CD4-positive, alpha-beta memory T cell (primary cell): Measurements from ENCODE around the gene SRCIN1. TPM values are rescaled to one million over a fixed set of nuclear protein-coding genes. Genes with fewer than 3 reads are reported as not detected.

ENCODE experiments used
- CTCF ChIA-PET: fragments of 350-600 bp; sonication (Branson Sonifier 250); formaldehyde crosslinking; loops from one replicate; lab custom pipeline; 2021; ENCODE audit warnings: inconsistent platforms; ENCODE audit not compliant: partially characterized antibody; lab: Charles Lee
- POLR2A ChIA-PET: fragments of 350-600 bp; sonication (Branson Sonifier 250); formaldehyde crosslinking; loops from one replicate; lab custom pipeline; 2021; ENCODE audit not compliant: partially characterized antibody; lab: Charles Lee
- DNase-seq, 5 donors: peaks; one replicate each; pipeline versions ENCODE4 v3.0.0 to v3.0.0-alpha.2; 2020 to 2022; ENCODE audit warnings: mixed read lengths in 1 of 5
- H3K27ac ChIP-seq: one replicate; pipeline ENCODE4 v1.7.0; 2013; ENCODE audit warnings: low read depth, low read length
- H3K27me3 ChIP-seq: 2 replicates; pipeline ENCODE4 v1.7.0; 2013; ENCODE audit warnings: mild to moderate bottlenecking, low read length, moderate library complexity; ENCODE audit not compliant: insufficient read depth
- H3K36me3 ChIP-seq: 2 replicates; pipeline ENCODE4 v1.7.0; 2013; ENCODE audit warnings: mild to moderate bottlenecking, low read length, moderate library complexity; ENCODE audit not compliant: insufficient read depth
- H3K4me1 ChIP-seq: 2 replicates; pipeline ENCODE4 v1.7.0; 2013; ENCODE audit warnings: mild to moderate bottlenecking, low read length, moderate library complexity; ENCODE audit not compliant: insufficient read depth
- H3K4me3 ChIP-seq, 2 donors: one replicate each; pipeline ENCODE4 v1.7.0; 2013; ENCODE audit warnings: low read length in 2 of 2, mild to moderate bottlenecking in 1 of 2
- H3K9me3 ChIP-seq, 2 donors: one replicate each; pipeline ENCODE4 v1.7.0; 2013; ENCODE audit warnings: low read length in 2 of 2, control low read depth in 1 of 2; ENCODE audit not compliant: control insufficient read depth in 1 of 2
- H3K27ac Mint-ChIP-seq, 7 donors: one replicate each; pipeline ENCODE4 v1.8.0; 2020 to 2021; ENCODE audit warnings: mixed read lengths in 7 of 7, mild to moderate bottlenecking in 6 of 7, inconsistent platforms in 3 of 7, moderate library complexity in 3 of 7
- H3K27me3 Mint-ChIP-seq, 2 donors: one replicate each; pipeline ENCODE4 v1.8.0; 2020 to 2021; ENCODE audit warnings: mixed read lengths in 2 of 2
- H3K36me3 Mint-ChIP-seq, 2 donors: one replicate each; pipeline ENCODE4 v1.8.0; 2020 to 2021; ENCODE audit warnings: mixed read lengths in 2 of 2, inconsistent platforms in 1 of 2, mild to moderate bottlenecking in 1 of 2
- H3K4me1 Mint-ChIP-seq, 4 donors: one replicate each; pipeline ENCODE4 v1.8.0; 2020 to 2021; ENCODE audit warnings: mixed read lengths in 4 of 4, mild to moderate bottlenecking in 1 of 4
- H3K4me3 Mint-ChIP-seq, 8 donors: one replicate each; pipeline ENCODE4 v1.8.0; 2020 to 2021; ENCODE audit warnings: mixed read lengths in 8 of 8, mild to moderate bottlenecking in 7 of 8, moderate library complexity in 6 of 8, inconsistent platforms in 3 of 8
- H3K9me3 Mint-ChIP-seq, 8 donors: one replicate each; pipeline ENCODE4 v1.8.0; 2020 to 2021; ENCODE audit warnings: mixed read lengths in 8 of 8, mild to moderate bottlenecking in 5 of 8, inconsistent platforms in 3 of 8, moderate library complexity in 1 of 8
- intact Hi-C: fragments of 100-400 bp; cut with micrococcal nuclease; formaldehyde crosslinking; loops from one replicate; pipeline ENCODE4 v1.15.1; 2023
- polyA plus RNA-seq, 2 donors: library from polyadenylated mRNA; unstranded; fragments of 300-500 nt; fragmentation: Illumina TruSeq; gene quantifications; one replicate each; pipeline ENCODE4 v1.2.3, GENCODE V29; 2021
- total RNA-seq, 2 experiments: library from RNA; stranded (reverse); gene quantifications; one replicate each; pipeline ENCODE4 v1.2.3, GENCODE V29; 2021

The SRCIN1 gene
- total and polyA plus RNA-seq, 4 experiments from 2014 or later: 0.28 to 0.79 TPM; not detected in 2

GRCh38 chr17:38579934-38580333, 25.8 kb downstream of the SRCIN1 start:
- CTCF ChIA-PET: no interaction called here
- intact Hi-C loops: no loop called here
- no peak for DNase-seq
- POLR2A ChIA-PET: no interaction called here
- peaks cover 55 to 69% of the 10 kb centered on the region in 2 donors for H3K27me3 Mint-ChIP-seq
- no peak overlapping the region for H3K4me3 Mint-ChIP-seq
- H3K4me1 Mint-ChIP-seq: peaks cover 5 to 8% (median 6%) of the 10 kb centered on the region in 4 donors
- peaks cover 38% of the 10 kb centered on the region for H3K27me3 ChIP-seq
- H3K4me1 ChIP-seq: peaks cover 3% of the 10 kb centered on the region
- no peak overlapping the region for H3K27ac ChIP-seq
- H3K9me3 ChIP-seq: no peaks in the 10 kb centered on the region
- H3K27ac Mint-ChIP-seq: no peak overlapping the region
- H3K36me3 Mint-ChIP-seq: no peaks in the 10 kb centered on the region
- H3K36me3 ChIP-seq: no peaks in the 10 kb centered on the region
- H3K4me3 ChIP-seq: no peak overlapping the region
- H3K9me3 Mint-ChIP-seq: no peaks in the 10 kb centered on the region

- Mint-ChIP-seq H3K9me3 (peaks cover 0 to 2% (median 0%) of the 10 kb centered on the region in 8 donors), H3K4me1 (peaks cover 0 to 3% (median 1%) of the 10 kb centered on the region in 4 donors), H3K27ac (no peak overlapping the region), H3K36me3 (no peaks in the 10 kb centered on the region), H3K4me3 (no peak overlapping the region), H3K27me3 (peaks cover 56 to 67% of the 10 kb centered on the region in 2 donors)
- H3K27ac ChIP-seq: no peak overlapping the region
- no peaks in the 10 kb centered on the region for H3K9me3 ChIP-seq
- no peak overlapping the region for H3K4me3 ChIP-seq
- intact Hi-C loops: no loop called here
- DNase-seq: no peak
- POLR2A ChIA-PET: no interaction called here
- H3K36me3 ChIP-seq: no peaks in the 10 kb centered on the region
- CTCF ChIA-PET: interaction anchor here (1.0 kb wide), 1 partner anchor 14 kb away, joined by 3 read pairs; no protein-coding TSS in a partner anchor
- H3K27me3 ChIP-seq: peaks cover 35% of the 10 kb centered on the region
- no peaks in the 10 kb centered on the region for H3K4me1 ChIP-seq
Observed at GRCh38 chr17:38579083-38579480, 26.7 kb downstream of the SRCIN1 start.

GRCh38 chr17:38578229-38579082, 27.3 kb downstream of the SRCIN1 start:
- Histone ChIP-seq H3K4me3 (no peak overlapping the region), H3K36me3 (no peaks in the 10 kb centered on the region), H3K9me3 (no peaks in the 10 kb centered on the region), H3K27ac (no peak overlapping the region), H3K27me3 (peaks cover 41% of the 10 kb centered on the region), H3K4me1 (no peaks in the 10 kb centered on the region)
- POLR2A ChIA-PET: no interaction called here
- Mint-ChIP-seq H3K4me1 (peaks cover 0 to 8% (median under 1%) of the 10 kb centered on the region in 4 donors), H3K27me3 (peaks cover 62 to 72% of the 10 kb centered on the region in 2 donors), H3K4me3 (no peak overlapping the region), H3K9me3 (peaks cover 0 to 4% (median 0%) of the 10 kb centered on the region in 8 donors), H3K27ac (no peak overlapping the region), H3K36me3 (no peaks in the 10 kb centered on the region)
- intact Hi-C loops: no loop called here
- CTCF ChIA-PET: interaction anchor here (1.0 to 3.5 kb wide), 2 partner anchors 14 to 20 kb away, joined by 3 to 18 read pairs; no protein-coding TSS in a partner anchor
- peak in 1 of 5 donors; percentile 27 for DNase-seq

GRCh38 chr17:38577645-38578173, 28.0 kb downstream of the SRCIN1 start:
- H3K27me3 ChIP-seq: peaks cover 48% of the 10 kb centered on the region
- intact Hi-C loops: no loop called here
- POLR2A ChIA-PET: no interaction called here

DNA sequence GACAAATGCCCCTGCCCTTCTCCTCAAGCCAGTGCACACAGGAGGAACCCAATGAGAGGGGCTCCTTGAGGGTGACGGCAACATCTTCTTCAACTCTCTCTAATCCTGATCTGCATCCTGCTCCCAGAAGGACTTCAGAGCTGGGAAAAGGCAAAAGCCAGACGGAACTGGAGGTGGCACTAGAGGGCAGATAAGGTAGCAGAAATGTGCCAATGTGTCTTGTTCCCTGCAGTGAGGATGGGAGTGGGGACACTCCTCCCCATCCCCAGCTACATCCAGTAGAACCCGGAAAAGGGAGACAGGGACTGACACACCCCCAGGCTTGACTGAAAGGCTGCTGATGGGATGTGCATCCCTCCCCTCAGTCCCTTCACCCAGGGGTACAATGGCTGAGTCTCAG, 28.5 kb downstream of the SRCIN1 start:
- peaks cover 64 to 70% of the 10 kb centered on the region in 2 donors for H3K27me3 Mint-ChIP-seq
- H3K4me1 ChIP-seq: peaks cover 5% of the 10 kb centered on the region
- no peaks in the 10 kb centered on the region for H3K9me3 ChIP-seq
- no peaks in the 10 kb centered on the region for H3K36me3 ChIP-seq
- H3K9me3 Mint-ChIP-seq: peaks cover 0 to 4% (median 0%) of the 10 kb centered on the region in 8 donors
- peaks cover 0 to 13% (median 0%) of the 10 kb centered on the region in 4 donors for H3K4me1 Mint-ChIP-seq
- H3K27ac ChIP-seq: no peak overlapping the region
- ChIA-PET CTCF (interaction anchor here (3.5 kb wide), 1 partner anchor 19 kb away, joined by 18 read pairs; no protein-coding TSS in a partner anchor), POLR2A (no interaction called here)
- H3K36me3 Mint-ChIP-seq: no peaks in the 10 kb centered on the region
- peak overlapping the region in 1 of 7 donors; percentile 71 for H3K27ac Mint-ChIP-seq
- no peak for DNase-seq
- H3K4me3 ChIP-seq: no peak overlapping the region
- H3K4me3 Mint-ChIP-seq: no peak overlapping the region
- H3K27me3 ChIP-seq: peaks cover 48% of the 10 kb centered on the region
- intact Hi-C loops: no loop called here

More at GRCh38 chr17:38577645-38578173, 28.0 kb downstream of the SRCIN1 start:
- no peak overlapping the region for H3K27ac ChIP-seq
- peaks cover 64 to 74% of the 10 kb centered on the region in 2 donors for H3K27me3 Mint-ChIP-seq
- CTCF ChIA-PET: interaction anchor here (3.5 kb wide), 1 partner anchor 19 kb away, joined by 18 read pairs; no protein-coding TSS in a partner anchor
- H3K4me1 ChIP-seq: peaks cover 5% of the 10 kb centered on the region
- no peaks in the 10 kb centered on the region for H3K36me3 ChIP-seq
- H3K4me3 Mint-ChIP-seq: peak overlapping the region in 2 of 8 donors; percentile 35 to 39
- peaks cover 0 to 4% (median 0%) of the 10 kb centered on the region in 8 donors for H3K9me3 Mint-ChIP-seq
- H3K4me3 ChIP-seq: no peak overlapping the region
- peaks cover 0 to 13% (median 0%) of the 10 kb centered on the region in 4 donors for H3K4me1 Mint-ChIP-seq
- H3K9me3 ChIP-seq: no peaks in the 10 kb centered on the region
- H3K36me3 Mint-ChIP-seq: no peaks in the 10 kb centered on the region
- peak in 1 of 5 donors; percentile 13 for DNase-seq
- H3K27ac Mint-ChIP-seq: no peak overlapping the region

- H3K9me3 Mint-ChIP-seq: peaks cover 0 to 4% (median 0%) of the 10 kb centered on the region in 8 donors
- POLR2A ChIA-PET: no interaction called here
- Histone ChIP-seq H3K27me3 (peaks cover 56% of the 10 kb centered on the region), H3K4me1 (peaks cover 5% of the 10 kb centered on the region), H3K4me3 (no peak overlapping the region), H3K36me3 (no peaks in the 10 kb centered on the region), H3K27ac (no peak overlapping the region), H3K9me3 (no peaks in the 10 kb centered on the region)
- peaks cover 0 to 13% (median 2%) of the 10 kb centered on the region in 4 donors for H3K4me1 Mint-ChIP-seq
- intact Hi-C loops: no loop called here
- no peak overlapping the region for H3K27ac Mint-ChIP-seq
- no peak overlapping the region for H3K4me3 Mint-ChIP-seq
- CTCF ChIA-PET: interaction anchor here (2.9 to 3.5 kb wide), 2 partner anchors 9 to 17 kb away, joined by 9 to 18 read pairs; no protein-coding TSS in a partner anchor
- H3K27me3 Mint-ChIP-seq: peaks cover 67 to 77% of the 10 kb centered on the region in 2 donors
- DNase-seq: peak in 1 of 5 donors; percentile 16
- no peaks in the 10 kb centered on the region for H3K36me3 Mint-ChIP-seq
Observed at GRCh38 chr17:38575781-38576180, 30.0 kb downstream of the SRCIN1 start.

DNA sequence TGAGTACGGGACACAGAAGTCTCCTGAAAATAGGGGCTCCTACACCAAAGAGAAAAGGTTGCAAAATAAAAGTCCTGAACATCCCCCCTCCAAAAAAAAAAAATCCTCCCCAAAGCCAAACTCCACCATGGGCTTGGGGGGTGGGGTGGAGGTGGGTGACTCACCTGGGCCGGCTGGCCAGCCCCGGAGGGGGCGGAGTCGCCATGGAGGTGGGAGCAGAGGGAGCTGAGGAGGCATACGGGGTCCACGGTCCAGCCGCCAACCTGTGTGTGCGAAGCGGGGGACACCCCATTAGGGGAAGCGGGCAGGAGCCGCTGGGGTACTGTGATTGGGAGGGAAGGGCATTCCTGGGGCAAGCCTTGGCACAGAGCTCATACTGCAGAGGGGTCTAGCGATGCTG, 31.0 kb downstream of the SRCIN1 start:
- POLR2A ChIA-PET: no interaction called here
- H3K9me3 Mint-ChIP-seq: peaks cover 0 to 4% (median 0%) of the 10 kb centered on the region in 8 donors
- Histone ChIP-seq H3K36me3 (no peaks in the 10 kb centered on the region), H3K27ac (no peak overlapping the region), H3K9me3 (no peaks in the 10 kb centered on the region), H3K4me1 (peaks cover 5% of the 10 kb centered on the region), H3K27me3 (peaks cover 53% of the 10 kb centered on the region), H3K4me3 (no peak overlapping the region)
- no peaks in the 10 kb centered on the region for H3K36me3 Mint-ChIP-seq
- H3K27me3 Mint-ChIP-seq: peaks cover 67 to 77% of the 10 kb centered on the region in 2 donors
- H3K4me3 Mint-ChIP-seq: no peak overlapping the region
- H3K27ac Mint-ChIP-seq: no peak overlapping the region
- CTCF ChIA-PET: interaction anchor here (2.9 to 3.5 kb wide), 2 partner anchors 10 to 16 kb away, joined by 9 to 18 read pairs; no protein-coding TSS in a partner anchor
- DNase-seq: no peak
- H3K4me1 Mint-ChIP-seq: peaks cover 0 to 13% (median 2%) of the 10 kb centered on the region in 4 donors
- intact Hi-C loops: no loop called here
